ENCODE results near the gene ZC3H7B.

DNA sequence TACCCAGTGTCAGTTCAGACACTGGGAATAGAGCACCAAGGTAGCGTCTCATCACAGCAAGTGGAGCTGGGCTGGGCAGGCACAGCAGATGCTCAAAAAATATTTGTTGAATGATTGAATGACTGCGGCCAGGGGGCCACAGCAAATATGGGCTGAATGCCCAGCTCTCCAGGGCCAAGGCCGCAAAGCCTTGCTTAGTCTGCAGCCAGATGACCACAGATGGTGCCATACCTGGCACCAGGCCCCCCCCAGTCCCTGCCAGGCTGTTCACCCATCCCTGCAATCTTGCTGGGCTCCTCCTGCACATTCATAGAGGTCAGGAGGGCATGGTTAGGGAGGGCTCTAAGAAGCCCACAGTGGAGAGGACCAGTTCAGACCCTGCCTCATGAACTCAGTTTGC lies 32.9 kb downstream of the ZC3H7B start:
- TF ChIP-seq EZH2 (IDR thresholded peaks at IDR 0.05; ENCODE audit: low read depth): no peak
- TF ChIP-seq, protein P1, sequence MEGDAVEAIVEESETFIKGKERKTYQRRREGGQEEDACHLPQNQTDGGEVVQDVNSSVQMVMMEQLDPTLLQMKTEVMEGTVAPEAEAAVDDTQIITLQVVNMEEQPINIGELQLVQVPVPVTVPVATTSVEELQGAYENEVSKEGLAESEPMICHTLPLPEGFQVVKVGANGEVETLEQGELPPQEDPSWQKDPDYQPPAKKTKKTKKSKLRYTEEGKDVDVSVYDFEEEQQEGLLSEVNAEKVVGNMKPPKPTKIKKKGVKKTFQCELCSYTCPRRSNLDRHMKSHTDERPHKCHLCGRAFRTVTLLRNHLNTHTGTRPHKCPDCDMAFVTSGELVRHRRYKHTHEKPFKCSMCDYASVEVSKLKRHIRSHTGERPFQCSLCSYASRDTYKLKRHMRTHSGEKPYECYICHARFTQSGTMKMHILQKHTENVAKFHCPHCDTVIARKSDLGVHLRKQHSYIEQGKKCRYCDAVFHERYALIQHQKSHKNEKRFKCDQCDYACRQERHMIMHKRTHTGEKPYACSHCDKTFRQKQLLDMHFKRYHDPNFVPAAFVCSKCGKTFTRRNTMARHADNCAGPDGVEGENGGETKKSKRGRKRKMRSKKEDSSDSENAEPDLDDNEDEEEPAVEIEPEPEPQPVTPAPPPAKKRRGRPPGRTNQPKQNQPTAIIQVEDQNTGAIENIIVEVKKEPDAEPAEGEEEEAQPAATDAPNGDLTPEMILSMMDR (conservative IDR thresholded peaks at IDR 0.05): no peak

Data from PC-9 (cell line).